Activated T-cell treated with anti-CD3 and anti-CD28 coated beads for 48 hours (primary cell): ENCODE measurements around the gene GABARAPL2.
"Not testable (repeated sequence)": the region's sequence is repeated elsewhere in the genome, so short reads cannot be mapped to it uniquely, and the experiment has no call there.

Source experiments
- DNase-seq: peaks from one replicate; pipeline ENCODE4 v3.0.0-alpha.2; 2020; ENCODE audit warnings: low read depth

Gene GABARAPL2

DNA sequence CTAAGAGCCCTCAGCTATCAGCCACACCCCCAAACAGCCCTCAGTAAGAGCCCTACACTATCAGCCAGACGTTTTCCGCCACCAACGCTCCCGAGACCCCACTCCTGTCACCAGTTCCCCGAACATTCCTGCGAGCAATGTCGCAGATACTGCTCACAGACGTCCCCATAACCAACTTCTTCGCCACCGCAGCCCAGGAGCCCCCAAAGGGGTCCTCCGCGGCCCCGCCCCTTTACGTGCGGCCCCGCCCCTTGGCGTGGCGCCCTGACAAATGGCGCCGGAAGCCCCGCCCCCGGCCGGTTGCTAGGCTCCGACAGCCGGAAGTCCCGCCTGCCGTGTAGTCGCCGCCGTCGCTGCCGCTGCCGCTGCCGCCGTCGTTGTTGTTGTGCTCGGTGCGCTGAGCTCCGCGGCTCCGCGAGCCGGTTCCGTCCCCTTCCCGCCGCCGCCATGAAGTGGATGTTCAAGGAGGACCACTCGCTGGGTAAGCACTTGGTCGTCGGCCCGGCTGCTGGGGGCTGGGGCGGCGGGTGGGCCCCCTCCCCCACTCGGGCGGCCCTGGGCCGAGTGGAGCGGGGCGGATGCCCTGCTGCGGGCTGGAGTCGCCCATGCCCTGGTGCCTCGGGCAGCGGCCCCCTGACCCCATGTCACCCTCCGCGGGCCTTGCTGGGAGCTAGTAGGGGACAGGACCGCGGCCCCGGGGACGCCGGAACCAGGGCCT, at the start of gene GABARAPL2:
TSS of gene GABARAPL2 (plus strand) at position 340 of the 718 bp plus-strand sequence. CDS start at position 448, 108 bp downstream.
- peak; percentile 90 for DNase-seq

- no peak for DNase-seq
Measured at GRCh38 chr16:75519175-75519574, 47.0 kb upstream of the GABARAPL2 start.

DNA sequence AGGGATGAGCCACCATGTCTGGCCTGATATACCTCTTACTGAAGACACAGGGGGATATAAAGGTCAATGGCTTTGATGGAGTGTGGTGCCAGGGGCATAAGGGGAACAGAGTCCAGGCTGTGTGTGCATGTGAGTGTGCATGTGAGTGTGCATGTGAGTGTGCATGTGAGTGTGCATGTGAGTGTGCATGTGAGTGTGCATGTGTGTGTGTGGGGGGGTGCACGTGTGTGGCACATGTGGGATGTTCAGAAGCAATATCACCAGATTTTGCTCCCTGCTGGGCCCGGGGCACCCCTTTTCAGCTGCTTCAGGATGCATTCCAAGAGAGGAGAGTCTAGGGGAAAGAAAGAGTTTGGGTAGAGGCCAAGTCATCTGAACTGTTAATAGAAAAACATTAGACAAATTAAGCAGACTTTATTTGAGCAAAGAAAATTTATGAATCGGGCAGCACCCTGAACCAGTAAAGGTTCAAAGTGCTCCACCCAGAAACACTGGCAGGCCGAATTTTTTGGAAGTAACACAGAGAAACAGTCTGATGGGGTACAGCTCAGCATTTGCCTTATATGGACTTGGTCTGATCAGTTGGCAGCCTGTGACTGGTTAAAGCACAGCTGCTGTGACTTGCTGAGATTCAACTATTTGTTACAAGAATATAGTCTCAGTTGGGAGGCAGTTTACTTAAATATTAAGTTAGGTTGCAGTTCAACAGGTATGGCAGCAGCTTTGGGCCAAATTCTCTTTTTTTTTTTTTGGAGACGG, 40.0 kb upstream of the GABARAPL2 start:
- DNase-seq, result no peak

GRCh38 chr16:75527825-75528299, 38.3 kb upstream of the GABARAPL2 start:
- DNase-seq, result no peak

GRCh38 chr16:75529056-75529905, 36.9 kb upstream of the GABARAPL2 start:
- no peak for DNase-seq

- DNase-seq, result no peak
Measured at GRCh38 chr16:75529959-75530358, 36.2 kb upstream of the GABARAPL2 start.

GRCh38 chr16:75532142-75532765, 33.9 kb upstream of the GABARAPL2 start:
- no peak for DNase-seq

GRCh38 chr16:75532791-75533190, 33.4 kb upstream of the GABARAPL2 start:
- no peak for DNase-seq

DNA sequence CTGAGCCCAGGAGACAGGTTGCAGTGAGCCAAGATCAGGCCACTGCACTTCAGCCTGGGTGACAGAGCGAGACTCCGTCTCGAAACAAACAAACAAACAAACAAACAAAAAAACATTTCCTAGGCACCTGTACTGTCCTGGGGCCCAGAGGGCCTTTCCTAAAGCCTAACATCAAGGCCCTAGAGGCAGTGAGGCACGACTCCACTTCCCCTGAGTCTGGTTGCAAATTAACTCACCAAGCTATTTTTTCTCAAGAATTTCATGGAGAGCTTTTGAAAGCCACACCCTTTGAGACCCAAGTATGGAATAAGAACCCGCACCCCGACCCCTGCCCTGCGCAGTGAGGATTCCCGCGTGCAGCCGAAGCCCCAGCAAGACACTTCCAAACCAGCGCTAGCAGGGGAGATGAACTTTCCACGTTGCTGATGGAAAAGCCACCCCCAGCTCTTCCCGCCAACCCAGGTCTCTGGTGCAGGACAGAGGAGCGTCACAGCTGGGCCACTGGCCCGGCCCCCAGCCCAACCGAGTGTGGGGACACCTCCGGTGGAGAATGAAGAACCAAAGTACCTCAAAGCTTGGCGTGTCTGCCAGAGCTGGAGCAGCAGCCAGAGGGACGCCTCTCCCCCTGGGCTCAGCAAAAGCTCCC, 31.5 kb upstream of the GABARAPL2 start:
- no peak for DNase-seq

GRCh38 chr16:75535211-75535843, 30.9 kb upstream of the GABARAPL2 start:
- DNase-seq, result no peak

DNA sequence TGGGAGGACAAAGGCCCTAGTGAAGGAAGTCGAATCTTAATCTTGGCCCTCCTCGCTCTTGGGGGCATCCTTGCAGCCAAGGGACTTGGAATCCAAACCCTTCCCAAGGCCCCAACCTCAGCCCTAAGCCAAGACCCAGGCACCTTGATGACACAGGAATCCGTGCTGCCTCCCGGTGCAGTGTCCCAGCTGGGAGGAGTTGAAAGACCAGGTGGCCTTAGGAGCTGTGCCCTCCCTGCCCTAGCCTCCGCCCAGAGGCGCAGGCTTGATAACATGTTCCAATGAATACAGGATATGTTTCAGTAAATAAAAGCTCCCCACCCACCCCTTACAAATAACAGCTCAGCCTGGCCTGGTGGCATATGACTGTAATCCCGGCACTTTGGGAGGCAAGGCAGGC, 30.3 kb upstream of the GABARAPL2 start, which contains the start of gene CHST5:
TSS of gene CHST5 (minus strand) at position 208 of the 400 bp plus-strand sequence. CDS start 5,724 bp downstream, outside the sequence.
- DNase-seq, result no peak

DNA sequence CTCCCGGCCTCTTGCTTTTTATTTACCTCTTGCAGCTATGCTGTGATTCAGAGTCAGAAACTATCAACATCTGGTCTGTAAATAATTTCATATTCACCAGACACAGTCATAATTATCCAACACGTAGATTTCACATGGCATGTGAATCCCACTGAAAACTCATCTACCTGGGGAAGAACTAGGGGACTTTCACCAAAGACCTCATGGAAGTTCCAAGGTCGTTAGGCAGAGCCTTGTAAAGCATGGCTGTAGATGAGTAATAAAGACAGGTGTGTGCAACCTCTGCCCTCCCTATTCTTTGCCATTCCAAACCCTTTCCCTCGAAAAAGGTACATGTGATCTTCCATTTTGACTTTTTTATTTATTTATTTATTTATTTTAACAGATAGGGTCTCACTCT, 28.4 kb upstream of the GABARAPL2 start:
- no peak for DNase-seq

- not testable (repeated sequence) for DNase-seq
Measured at GRCh38 chr16:75538882-75539565, 27.2 kb upstream of the GABARAPL2 start.

GRCh38 chr16:75541236-75541635, 24.9 kb upstream of the GABARAPL2 start:
- DNase-seq, result no peak

DNA sequence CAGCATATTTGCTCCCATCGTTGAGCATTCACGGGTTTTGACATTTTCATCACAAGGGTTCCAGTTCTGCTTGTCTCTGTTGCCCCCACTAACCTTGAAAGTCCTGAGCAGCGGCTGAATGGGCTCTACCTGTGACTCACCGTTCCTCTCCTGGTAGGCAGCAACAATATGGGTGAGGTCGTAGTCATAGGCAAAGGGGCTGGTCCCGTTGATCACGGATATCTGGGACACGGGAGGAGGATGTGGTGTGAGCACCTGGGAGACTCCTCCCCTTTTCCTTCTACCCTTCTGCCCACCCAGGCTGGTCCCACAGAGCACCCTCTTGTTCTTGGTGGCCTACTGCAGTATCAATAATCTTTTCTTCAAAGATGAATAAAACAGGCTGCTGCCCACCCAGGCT, 23.7 kb upstream of the GABARAPL2 start:
- not testable (repeated sequence) for DNase-seq

- DNase-seq, result not testable (repeated sequence)
Measured at GRCh38 chr16:75545879-75546278, 20.3 kb upstream of the GABARAPL2 start.

- no peak for DNase-seq
Measured at GRCh38 chr16:75546293-75546692, 19.9 kb upstream of the GABARAPL2 start.

GRCh38 chr16:75548456-75548855, 17.7 kb upstream of the GABARAPL2 start:
- DNase-seq, result not testable (repeated sequence)

DNA sequence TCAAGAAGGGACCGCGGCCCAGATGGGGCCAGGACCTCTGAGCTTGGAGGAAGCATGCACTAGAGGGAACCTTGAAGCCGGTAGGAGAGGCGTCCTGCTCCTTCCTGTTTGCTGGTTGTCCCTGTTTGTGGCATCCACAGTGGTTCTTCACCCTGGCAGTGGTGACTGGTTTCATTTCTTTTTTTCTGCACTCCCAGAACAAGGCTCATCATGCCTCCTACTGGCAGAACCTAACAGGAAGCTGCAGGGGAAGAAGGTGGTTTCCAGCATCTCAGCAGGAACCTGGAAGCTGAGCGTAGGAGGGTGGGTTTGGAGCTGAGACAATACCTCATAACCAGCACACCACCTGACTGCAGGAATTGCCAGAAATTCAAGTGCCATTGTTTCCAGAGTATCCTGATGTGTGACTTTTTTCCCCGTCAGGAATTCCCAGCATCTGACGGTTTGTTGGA, 15.9 kb upstream of the GABARAPL2 start:
- peak; percentile 10 for DNase-seq

DNA sequence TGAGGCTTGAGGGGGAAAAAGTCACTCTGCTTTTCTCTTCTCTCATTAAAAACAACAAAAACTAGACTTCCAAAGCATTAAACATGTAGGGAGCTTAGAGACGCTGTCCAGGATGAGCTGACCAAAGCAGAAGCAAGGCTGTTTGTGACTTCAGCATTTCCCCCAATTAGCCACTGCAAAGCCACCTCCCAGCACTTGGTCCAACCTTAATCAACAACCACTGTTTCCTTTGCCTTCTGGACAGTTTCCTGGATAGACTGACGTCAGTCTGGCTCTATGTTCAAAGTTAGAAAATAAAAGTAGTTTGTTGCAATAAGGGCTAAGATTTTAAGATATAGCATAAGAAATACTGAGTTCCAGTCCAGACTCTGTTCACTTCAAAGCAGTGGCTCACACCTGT, 13.2 kb upstream of the GABARAPL2 start:
- DNase-seq, result no peak
